Suppressor macrophage treated with lipopolysaccharide for 4 hours (primary cell): ENCODE measurements around the gene ACAA2.
"Not testable (repeated sequence)": the region's sequence is repeated elsewhere in the genome, so short reads cannot be mapped to it uniquely, and the experiment has no call there.

ENCODE experiments used
- DNase-seq: peaks from one replicate; pipeline ENCODE4 v3.0.0-alpha.2; 2020

The ACAA2 gene

DNA sequence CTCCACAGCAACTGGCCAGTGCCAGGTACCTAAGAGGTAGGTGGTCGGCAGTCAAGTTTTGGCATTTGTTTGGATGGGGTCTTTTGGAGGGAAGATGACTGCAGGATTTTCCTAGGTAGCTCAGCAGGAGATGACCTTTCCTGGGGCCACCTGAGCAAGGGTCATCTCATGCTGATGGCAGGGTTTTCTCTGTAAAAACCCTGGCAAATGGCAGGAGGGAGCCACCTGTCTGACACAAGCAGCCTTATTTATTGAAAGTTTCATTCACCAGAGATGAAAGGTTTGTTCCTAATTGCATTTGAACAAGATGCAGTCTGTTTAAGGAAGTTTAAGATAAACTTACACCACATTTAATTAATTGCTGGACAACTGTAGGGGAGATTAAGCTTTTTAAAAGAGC, 31.6 kb upstream of the ACAA2 start:
- no peak for DNase-seq

DNA sequence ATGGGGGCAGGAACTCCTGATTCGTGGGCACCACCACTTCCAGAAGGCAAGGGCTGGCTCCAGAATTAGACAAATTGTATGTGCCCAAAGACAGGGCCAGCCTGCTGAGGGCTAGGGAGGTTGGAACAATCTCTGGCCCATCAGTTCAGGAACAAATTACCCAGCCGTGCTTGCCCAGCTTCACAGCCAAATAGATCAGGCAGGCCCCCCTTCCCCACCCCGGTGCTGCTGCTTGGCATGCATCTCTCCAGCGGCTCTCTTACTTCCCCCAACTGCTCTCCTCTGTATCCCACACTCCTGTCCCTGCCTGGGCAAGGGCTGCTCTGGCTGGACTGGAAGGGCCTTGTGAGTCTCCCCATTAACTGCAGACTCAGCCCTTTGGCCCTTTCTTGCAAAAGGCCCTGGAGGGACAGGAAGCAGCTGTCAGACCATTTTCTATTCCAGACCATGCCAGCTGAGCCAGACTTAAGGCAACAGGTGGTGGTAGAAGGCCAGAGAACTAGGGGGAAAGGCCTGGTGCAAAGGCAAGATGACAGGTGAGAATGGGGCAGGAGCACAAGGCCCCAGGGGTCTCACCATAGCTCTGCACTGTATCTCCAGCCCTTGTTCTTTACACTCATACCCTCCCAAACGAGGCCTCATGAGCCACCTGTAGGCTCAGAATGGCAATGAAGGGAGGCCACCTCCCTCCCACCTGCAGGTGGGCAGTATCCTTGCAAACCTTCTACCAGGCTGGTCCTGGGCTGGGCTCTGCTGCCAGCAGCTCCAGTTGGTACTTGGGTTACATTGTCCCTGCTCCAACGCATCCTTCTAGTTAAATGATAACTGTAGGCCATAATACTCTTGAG, 30.7 kb upstream of the ACAA2 start:
- DNase-seq, result no peak

DNA sequence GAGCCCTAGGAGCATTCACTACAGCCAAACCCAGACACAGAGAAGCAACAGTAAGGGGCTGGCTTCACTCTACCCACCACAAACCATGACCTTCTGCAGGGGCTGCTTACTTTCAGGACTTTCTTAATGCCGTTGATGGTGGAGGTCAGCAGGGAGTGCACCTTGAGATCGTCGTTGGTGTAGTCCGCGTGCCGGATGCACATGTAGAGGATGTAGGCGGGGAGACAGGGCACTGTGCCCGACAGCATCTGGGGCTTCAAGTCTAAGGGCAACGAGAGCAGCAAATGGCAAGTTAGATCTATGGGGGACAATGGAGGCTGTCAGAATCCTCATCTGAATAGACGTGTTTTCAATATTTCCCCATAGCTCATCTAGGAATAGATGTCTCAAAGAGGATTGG, 29.8 kb upstream of the ACAA2 start:
- DNase-seq, result no peak

DNA sequence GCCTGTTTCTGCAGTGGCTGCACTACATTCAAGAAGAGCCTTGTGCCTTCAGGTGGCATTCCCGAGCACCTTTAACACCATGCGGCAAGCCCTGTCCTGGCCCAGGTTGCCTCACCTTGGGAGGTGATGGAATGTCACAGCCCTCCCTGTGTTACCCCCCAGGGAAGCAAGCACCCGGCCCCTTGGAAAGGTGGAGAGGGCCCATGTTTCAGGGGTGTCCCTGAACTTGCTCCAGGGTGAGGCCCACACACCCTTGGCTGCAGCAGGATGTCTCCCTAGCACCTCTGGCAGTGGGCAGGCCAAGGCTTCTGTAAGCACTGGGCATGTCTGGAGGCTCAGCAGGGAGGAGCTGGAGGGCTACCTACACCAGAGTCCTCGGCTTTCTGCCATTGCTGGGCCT, 29.3 kb upstream of the ACAA2 start:
- no peak for DNase-seq

DNA sequence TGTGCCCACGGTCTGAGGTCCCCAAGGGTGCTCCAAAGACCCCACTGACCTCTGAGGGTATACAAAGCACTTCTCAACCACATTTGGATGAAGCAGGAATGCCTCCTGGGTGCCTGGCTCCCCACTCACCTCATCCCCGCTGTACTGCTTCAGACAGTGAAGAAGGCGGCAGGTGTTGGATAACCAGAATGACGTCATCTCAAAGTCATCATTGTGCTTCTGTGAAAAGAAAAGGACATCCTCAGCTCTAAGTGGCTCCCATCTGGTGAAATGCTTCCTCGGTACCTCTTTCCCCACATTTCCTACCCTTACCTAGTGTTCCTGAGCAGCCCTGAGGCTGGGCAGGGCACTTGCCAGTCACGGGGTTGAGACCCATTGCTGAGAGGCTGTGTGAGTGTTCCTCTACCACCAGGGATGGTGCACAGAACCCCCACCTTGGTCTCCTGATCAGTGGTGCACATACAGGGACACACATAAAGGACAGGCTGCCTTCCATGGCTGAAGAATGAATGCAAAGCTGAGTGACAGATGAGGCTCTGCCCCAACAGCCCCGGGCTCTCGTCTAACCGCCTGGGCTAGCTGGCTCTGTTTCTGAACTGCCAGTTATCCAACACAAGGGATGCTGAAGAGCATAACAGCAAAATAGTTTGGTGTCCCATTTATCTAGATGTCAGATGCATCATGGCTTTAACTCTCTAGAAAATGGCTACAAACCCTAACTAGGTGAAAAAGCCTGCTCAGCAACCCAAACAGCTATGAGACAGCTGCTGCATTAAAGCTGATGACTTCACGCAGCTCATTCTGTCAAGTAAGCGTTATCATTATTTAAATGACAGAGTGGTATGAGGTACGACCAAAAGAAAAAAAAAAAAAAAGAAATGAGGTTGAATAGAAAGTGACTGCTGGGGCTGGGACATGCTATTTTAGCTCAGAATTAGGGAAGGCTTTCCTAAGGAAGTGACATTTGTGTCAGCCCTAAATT, 28.2 kb upstream of the ACAA2 start:
- DNase-seq, result no peak

- DNase-seq, result no peak
These were observed 25.7 kb upstream of the ACAA2 start for GRCh38 chr18:49839012-49839411.

- no peak for DNase-seq
These were observed 25.0 kb upstream of the ACAA2 start for GRCh38 chr18:49838381-49838780.

DNA sequence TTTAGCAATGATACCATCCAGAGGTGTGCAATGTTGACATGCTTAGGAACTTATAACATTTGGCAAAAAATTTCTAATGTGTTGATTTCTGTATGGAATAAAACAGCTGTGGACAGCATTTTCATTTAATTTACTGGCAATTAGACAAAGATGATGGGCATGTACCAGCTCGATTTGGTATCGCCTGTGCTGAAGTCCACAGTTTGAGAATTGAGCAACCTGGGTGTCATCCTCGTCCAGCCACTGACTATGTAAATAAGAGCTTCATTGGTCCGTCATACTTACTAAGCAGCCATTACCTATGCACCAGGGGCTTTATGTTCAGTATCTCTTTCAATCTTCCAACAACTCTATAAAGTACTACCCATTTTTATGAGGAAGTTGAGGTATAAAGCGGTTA, 24.6 kb upstream of the ACAA2 start:
- DNase-seq, result no peak

- DNase-seq, result not testable (repeated sequence)
These were observed 24.0 kb upstream of the ACAA2 start for GRCh38 chr18:49837316-49837835.

DNA sequence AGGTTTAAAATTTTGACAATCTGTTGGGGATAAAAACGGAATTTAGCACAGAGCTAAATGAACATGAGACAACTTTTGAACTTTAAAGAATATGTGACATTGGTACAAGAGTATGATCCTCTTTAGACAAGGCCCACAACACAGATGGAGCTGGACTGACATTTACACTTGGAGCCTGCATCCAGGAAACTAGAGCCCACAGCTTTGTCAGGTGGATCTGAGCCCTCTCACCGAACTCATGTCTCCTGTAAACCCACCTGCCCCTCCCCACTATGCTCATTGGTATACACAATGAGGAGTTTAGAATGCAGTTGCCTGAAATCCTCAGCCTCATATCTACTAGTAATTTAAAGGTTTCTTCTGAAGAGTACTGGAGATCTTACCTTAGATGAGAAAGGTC, 22.1 kb upstream of the ACAA2 start:
- no peak for DNase-seq

- DNase-seq, result no peak
These were observed 20.9 kb upstream of the ACAA2 start for GRCh38 chr18:49834258-49834657.

- no peak for DNase-seq
These were observed 20.5 kb upstream of the ACAA2 start for GRCh38 chr18:49833814-49834213.

GRCh38 chr18:49832221-49832647, 18.9 kb upstream of the ACAA2 start:
- no peak for DNase-seq

DNA sequence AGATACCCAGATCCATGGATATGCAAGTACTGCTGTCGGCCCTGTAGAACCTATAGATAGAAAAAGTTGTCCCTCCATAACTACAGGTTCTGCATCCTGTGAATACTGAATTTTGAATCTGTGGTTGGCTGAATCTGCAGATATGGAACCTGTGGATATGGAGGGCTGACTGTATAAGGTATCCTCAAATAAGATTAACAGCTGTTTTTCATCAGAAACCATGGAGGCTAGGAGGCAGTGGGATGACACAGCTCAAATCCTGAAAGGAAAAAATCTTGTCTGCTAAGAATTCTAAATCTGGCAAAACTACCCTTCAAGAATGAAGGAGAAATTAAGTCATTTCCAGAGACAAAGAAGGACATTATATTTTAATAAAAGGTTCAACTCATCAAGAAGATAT, 14.7 kb upstream of the ACAA2 start:
- no peak for DNase-seq

- DNase-seq, result no peak
These were observed 6.7 kb upstream of the ACAA2 start for GRCh38 chr18:49819823-49820671.

GRCh38 chr18:49819071-49819662, 5.8 kb upstream of the ACAA2 start:
- no peak for DNase-seq

- DNase-seq, result no peak
These were observed 4.6 kb upstream of the ACAA2 start for GRCh38 chr18:49817947-49818346.

DNA sequence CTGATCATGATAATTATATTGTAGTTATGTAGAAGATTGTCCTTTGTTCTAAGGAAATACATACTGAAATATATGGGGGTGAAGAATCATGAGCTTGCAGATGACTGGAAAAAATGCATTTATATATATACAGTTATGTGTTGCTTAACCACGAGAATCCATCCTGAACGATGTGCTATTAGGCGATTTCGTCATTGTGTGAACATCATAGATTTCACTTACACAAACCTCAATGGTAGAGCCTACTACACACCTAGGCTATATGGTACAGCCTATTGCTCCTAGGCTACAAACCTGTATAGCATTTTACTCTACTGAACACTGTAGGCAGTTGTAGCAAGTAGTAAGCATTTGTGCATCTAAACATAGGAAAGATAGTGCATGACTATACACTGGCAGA, 2.6 kb upstream of the ACAA2 start:
- no peak for DNase-seq

DNA sequence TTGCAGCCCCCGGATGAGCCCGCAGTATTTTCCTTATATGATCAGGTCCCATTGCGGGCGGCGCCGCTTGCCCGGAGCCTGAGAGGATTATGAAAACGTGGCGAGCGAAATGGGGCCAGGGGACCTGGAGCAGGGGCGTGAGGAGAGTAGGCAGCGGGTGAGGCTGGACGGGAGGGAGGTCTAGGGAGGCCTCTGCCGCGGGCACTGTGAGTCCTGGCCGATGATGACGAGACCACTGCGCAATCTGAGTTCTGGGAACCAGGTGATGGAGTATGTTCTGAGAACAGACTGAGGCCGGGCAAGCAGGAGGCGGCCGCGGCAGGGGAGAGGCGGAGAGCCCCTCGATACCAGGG, 790 bp upstream of the ACAA2 start:
- DNase-seq, result peak; percentile 47

GRCh38 chr18:49813069-49813318, 339 bp downstream of the ACAA2 start:
- DNase-seq, result peak; percentile 46

GRCh38 chr18:49812286-49813068, 856 bp downstream of the ACAA2 start:
- peak; percentile 9 for DNase-seq
